HG03039 (cell line): ENCODE data around the gene GLE1.

Experiments
- ATAC-seq: cut with Tn5 transposase; IDR thresholded peaks from one replicate; pipeline ENCODE4 v1.9.1; 2021; ENCODE audit warnings: mild to moderate bottlenecking, moderate library complexity; ENCODE audit not compliant: unreplicated experiment

The GLE1 gene

GRCh38 chr9:128587453-128587852 lies 82.9 kb downstream of the GLE1 start:
- no peak for ATAC-seq

GRCh38 chr9:128588581-128589233 lies 84.2 kb downstream of the GLE1 start:
- ATAC-seq, result no peak
